ENCODE results near the gene CEACAM19.

CEACAM19 gene

DNA sequence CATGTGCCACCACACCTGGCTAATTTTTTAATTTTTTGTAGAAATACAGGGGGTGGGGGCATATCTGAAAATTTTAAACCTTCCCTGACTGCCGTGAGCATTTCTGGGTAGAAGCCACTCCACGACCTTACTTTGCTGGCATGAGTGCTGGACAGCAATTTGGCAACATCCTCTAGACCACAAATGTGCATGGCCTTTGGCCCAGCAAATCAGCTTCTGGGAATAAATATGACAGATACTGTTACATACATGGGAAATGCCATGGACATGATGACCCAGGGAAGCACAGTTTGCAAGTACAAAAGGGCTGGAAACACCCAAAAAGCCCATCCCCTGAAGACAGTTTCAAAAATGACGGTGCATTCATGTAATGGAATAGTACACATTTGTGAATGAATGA is 30.8 kb upstream of the CEACAM19 start:
- TF ChIP-seq, protein P1, sequence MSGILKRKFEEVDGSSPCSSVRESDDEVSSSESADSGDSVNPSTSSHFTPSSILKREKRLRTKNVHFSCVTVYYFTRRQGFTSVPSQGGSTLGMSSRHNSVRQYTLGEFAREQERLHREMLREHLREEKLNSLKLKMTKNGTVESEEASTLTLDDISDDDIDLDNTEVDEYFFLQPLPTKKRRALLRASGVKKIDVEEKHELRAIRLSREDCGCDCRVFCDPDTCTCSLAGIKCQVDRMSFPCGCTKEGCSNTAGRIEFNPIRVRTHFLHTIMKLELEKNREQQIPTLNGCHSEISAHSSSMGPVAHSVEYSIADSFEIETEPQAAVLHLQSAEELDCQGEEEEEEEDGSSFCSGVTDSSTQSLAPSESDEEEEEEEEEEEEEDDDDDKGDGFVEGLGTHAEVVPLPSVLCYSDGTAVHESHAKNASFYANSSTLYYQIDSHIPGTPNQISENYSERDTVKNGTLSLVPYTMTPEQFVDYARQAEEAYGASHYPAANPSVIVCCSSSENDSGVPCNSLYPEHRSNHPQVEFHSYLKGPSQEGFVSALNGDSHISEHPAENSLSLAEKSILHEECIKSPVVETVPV (CRISPR knock-in tag; IDR thresholded peaks at IDR 0.05) = no peak
- TF ChIP-seq, protein P2, sequence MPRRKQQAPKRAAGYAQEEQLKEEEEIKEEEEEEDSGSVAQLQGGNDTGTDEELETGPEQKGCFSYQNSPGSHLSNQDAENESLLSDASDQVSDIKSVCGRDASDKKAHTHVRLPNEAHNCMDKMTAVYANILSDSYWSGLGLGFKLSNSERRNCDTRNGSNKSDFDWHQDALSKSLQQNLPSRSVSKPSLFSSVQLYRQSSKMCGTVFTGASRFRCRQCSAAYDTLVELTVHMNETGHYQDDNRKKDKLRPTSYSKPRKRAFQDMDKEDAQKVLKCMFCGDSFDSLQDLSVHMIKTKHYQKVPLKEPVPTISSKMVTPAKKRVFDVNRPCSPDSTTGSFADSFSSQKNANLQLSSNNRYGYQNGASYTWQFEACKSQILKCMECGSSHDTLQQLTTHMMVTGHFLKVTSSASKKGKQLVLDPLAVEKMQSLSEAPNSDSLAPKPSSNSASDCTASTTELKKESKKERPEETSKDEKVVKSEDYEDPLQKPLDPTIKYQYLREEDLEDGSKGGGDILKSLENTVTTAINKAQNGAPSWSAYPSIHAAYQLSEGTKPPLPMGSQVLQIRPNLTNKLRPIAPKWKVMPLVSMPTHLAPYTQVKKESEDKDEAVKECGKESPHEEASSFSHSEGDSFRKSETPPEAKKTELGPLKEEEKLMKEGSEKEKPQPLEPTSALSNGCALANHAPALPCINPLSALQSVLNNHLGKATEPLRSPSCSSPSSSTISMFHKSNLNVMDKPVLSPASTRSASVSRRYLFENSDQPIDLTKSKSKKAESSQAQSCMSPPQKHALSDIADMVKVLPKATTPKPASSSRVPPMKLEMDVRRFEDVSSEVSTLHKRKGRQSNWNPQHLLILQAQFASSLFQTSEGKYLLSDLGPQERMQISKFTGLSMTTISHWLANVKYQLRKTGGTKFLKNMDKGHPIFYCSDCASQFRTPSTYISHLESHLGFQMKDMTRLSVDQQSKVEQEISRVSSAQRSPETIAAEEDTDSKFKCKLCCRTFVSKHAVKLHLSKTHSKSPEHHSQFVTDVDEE (CRISPR knock-in tag; IDR thresholded peaks at IDR 0.05) = no peak
- TF ChIP-seq GLIS3 (CRISPR knock-in tag; IDR thresholded peaks at IDR 0.05) (no peak), BACH2 (CRISPR knock-in tag; IDR thresholded peaks at IDR 0.05; ENCODE audit: borderline replicate concordance) (no peak), ZC3H10 (CRISPR knock-in tag; IDR thresholded peaks at IDR 0.05) (no peak), RARB (CRISPR knock-in tag; IDR thresholded peaks at IDR 0.05) (no peak), CSDC2 (CRISPR knock-in tag; IDR thresholded peaks at IDR 0.05) (no peak), ESRRG (CRISPR knock-in tag; IDR thresholded peaks at IDR 0.05) (no peak), ZFP3 (CRISPR knock-in tag; IDR thresholded peaks at IDR 0.05) (no peak), ZFP30 (CRISPR knock-in tag; IDR thresholded peaks at IDR 0.05) (no peak), TCF4 (CRISPR knock-in tag; IDR thresholded peaks at IDR 0.05; ENCODE audit: borderline replicate concordance) (no peak), ZNF565 (CRISPR knock-in tag; conservative IDR thresholded peaks at IDR 0.05; ENCODE audit: low read depth) (no peak), SNAI2 (CRISPR knock-in tag; IDR thresholded peaks at IDR 0.05) (no peak), TOX (CRISPR knock-in tag; IDR thresholded peaks at IDR 0.05; ENCODE audit: borderline replicate concordance) (no peak)
- TF ChIP-seq, protein P3, sequence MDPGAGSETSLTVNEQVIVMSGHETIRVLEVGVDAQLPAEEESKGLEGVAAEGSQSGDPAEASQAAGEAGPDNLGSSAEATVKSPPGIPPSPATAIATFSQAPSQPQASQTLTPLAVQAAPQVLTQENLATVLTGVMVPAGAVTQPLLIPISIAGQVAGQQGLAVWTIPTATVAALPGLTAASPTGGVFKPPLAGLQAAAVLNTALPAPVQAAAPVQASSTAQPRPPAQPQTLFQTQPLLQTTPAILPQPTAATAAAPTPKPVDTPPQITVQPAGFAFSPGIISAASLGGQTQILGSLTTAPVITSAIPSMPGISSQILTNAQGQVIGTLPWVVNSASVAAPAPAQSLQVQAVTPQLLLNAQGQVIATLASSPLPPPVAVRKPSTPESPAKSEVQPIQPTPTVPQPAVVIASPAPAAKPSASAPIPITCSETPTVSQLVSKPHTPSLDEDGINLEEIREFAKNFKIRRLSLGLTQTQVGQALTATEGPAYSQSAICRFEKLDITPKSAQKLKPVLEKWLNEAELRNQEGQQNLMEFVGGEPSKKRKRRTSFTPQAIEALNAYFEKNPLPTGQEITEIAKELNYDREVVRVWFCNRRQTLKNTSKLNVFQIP (CRISPR knock-in tag; IDR thresholded peaks at IDR 0.05; ENCODE audit: borderline replicate concordance, low read depth) = no peak
- TF ChIP-seq, protein P4, sequence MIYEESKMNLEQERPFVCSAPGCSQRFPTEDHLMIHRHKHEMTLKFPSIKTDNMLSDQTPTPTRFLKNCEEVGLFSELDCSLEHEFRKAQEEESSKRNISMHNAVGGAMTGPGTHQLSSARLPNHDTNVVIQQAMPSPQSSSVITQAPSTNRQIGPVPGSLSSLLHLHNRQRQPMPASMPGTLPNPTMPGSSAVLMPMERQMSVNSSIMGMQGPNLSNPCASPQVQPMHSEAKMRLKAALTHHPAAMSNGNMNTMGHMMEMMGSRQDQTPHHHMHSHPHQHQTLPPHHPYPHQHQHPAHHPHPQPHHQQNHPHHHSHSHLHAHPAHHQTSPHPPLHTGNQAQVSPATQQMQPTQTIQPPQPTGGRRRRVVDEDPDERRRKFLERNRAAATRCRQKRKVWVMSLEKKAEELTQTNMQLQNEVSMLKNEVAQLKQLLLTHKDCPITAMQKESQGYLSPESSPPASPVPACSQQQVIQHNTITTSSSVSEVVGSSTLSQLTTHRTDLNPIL (CRISPR knock-in tag; IDR thresholded peaks at IDR 0.05; ENCODE audit: low read depth) = no peak
- ATAC-seq = no peak

DNA sequence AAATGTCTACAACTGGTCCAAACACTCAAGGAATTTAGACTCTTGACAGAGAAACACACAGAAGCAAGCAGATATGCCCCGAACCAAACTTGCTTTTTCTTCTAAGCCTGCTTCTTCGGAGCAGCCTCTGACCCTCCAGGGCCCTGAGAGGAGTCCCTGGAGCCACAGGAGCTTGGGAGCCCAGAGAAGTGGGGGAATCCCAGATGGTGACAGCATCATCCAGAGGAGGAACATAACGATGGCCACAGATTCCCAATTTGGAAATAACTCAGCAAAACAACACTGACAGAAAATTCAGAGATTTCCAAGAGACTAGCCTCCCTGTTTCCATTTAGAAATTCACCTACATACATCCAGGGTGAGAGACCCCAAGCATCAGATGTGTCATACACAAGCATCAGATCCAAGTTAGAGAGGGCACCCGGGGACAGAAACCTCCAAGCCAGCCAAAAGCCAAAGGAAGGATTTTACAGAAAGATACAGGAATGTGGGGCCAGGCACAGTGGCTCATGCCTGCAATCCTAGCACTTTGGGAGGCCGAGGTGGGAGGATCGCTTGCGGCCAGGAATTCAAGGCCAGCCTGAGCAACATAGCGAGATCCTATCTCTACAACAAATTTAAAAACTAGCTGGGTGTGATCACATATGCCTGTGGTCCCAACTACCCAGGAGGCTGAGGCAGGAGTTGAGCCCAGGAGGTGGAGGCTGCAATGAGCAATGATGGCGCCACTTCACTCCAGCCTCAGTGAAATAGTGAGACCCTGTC is 29.6 kb upstream of the CEACAM19 start:
- no peak for ATAC-seq
- TF ChIP-seq BACH2 (CRISPR knock-in tag; IDR thresholded peaks at IDR 0.05; ENCODE audit: borderline replicate concordance) (no peak), SNAI2 (CRISPR knock-in tag; IDR thresholded peaks at IDR 0.05) (no peak), ZFP30 (CRISPR knock-in tag; IDR thresholded peaks at IDR 0.05) (no peak), ZNF70 (CRISPR knock-in tag; IDR thresholded peaks at IDR 0.05) (no peak)
- TF ChIP-seq, protein P2 (CRISPR knock-in tag; IDR thresholded peaks at IDR 0.05) = no peak

DNA sequence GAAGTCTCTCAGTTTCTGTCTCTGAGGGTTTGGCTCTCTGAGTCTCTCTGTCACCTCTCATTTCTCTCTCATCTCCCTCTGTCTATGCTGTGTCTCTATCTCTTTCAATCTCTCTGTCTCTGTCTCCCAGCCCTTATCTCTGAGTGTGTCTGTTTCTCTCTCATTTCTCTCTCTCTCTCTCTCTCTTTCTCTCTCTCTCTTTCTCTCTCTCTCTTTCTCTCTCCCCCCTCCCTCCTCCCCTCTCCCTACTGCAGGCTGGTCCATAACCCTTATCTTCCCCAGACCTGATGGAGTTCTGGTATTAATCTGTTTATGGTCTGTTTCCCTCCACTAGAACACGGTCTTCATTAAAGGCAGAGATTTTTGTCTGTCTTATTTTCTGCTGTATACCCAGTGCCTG is 28.9 kb upstream of the CEACAM19 start:
- no peak for ATAC-seq
- TF ChIP-seq, protein P2 (CRISPR knock-in tag; IDR thresholded peaks at IDR 0.05) = no peak
- TF ChIP-seq PPARA (CRISPR knock-in tag; IDR thresholded peaks at IDR 0.05; ENCODE audit: borderline replicate concordance) (no peak), ISL1 (CRISPR knock-in tag; IDR thresholded peaks at IDR 0.05) (no peak), ZFP30 (CRISPR knock-in tag; IDR thresholded peaks at IDR 0.05) (no peak), RARB (CRISPR knock-in tag; IDR thresholded peaks at IDR 0.05) (no peak), TOX (CRISPR knock-in tag; IDR thresholded peaks at IDR 0.05; ENCODE audit: borderline replicate concordance) (no peak), ARNTL (CRISPR knock-in tag; IDR thresholded peaks at IDR 0.05; ENCODE audit: borderline replicate concordance, low read depth) (no peak), CSDC2 (CRISPR knock-in tag; IDR thresholded peaks at IDR 0.05) (no peak), GLIS3 (CRISPR knock-in tag; IDR thresholded peaks at IDR 0.05) (no peak)
- TF ChIP-seq, protein P5, sequence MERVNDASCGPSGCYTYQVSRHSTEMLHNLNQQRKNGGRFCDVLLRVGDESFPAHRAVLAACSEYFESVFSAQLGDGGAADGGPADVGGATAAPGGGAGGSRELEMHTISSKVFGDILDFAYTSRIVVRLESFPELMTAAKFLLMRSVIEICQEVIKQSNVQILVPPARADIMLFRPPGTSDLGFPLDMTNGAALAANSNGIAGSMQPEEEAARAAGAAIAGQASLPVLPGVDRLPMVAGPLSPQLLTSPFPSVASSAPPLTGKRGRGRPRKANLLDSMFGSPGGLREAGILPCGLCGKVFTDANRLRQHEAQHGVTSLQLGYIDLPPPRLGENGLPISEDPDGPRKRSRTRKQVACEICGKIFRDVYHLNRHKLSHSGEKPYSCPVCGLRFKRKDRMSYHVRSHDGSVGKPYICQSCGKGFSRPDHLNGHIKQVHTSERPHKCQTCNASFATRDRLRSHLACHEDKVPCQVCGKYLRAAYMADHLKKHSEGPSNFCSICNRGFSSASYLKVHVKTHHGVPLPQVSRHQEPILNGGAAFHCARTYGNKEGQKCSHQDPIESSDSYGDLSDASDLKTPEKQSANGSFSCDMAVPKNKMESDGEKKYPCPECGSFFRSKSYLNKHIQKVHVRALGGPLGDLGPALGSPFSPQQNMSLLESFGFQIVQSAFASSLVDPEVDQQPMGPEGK (CRISPR knock-in tag; IDR thresholded peaks at IDR 0.05; ENCODE audit: borderline replicate concordance) = no peak
